Measurements from ENCODE around the gene ABLIM1. TPM values are rescaled to one million over a fixed set of nuclear protein-coding genes. Genes with fewer than 3 reads are reported as not detected.
A peak's percentile ranks its signal among the peaks of the same experiment; 100 is the strongest.

ABLIM1 gene
- total and polyA plus RNA-seq, 3 donors from 2014 or later: 90.0 to 137 (median 128) TPM

DNA sequence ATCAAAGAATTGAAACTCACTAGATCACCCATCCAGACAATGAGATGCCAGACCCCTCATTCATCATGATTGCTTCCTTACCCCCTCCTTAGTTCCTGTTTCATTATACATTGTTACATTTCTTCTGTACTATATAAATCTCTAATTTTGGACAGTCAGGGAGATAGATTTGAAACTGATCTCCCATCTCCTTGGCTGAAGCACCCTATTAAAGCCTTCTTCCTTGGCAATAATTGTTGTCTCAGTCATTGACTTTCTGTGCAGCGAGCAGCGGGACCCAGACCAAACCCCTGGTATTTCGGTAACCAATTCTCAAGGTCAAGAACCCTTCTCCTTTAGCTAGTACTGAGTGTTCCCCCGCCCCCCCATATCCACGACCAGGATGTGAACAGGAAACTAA lies 100.2 kb downstream of the ABLIM1 start:
- 78 to 90% methylated on average over 5 of the region's 5 CpGs for WGBS, 2 donors
- intact Hi-C loops (cut with DNase I; ENCODE audit: low total_unique reads): loop anchor here (10.0 kb wide), 1 partner anchor 147 kb away; no protein-coding TSS in a partner anchor

DNA sequence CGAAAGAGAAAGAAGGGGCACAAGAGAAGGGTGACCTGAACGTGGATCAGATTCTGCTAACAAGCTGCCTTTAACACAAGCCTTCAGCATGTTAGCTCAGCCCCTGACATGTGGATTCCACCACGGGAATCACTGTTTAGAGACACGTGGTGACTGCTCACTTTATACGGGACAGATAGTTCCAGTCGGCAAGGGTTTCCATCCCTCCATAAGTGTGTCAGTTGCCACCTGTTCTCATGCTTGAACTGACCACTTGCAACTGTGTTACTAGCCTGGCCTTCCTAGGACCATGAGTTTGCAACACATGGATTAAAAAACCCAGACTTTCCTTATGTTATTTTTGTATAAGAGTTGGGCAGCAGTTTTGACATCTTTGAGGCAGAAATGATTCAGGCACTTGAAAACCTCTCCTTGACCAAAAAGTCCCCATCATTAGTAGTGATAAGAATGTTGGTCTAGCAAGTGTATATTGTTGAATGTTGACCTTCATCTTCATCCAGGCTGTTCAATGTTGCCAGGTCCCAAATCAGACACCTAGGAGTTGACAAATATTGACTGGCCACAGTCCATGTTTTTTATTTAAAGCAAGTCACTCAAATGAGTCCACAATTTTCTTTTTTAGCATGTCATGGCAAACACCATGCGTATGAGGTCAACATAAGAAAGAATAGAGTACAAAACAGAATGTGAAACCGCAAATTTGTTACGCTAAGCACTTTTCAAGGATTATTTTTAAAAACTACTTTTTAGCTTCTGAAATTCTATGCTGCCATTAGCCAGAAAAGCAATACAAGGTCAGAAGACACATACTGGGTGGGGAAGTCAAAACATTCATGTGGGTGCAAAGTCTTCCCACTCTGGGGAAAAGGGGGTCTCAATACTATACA lies 101.6 kb downstream of the ABLIM1 start:
- Histone ChIP-seq H3K27me3 (no peaks in the 10 kb centered on the region), H3K36me3 (ENCODE audit: low read depth, missing control alignments) (no peaks in the 10 kb centered on the region), H3K4me3 (no peak overlapping the region), H3K27ac (peak overlapping the region in 1 of 2 donors; percentile 15), H3K9me3 (no peaks in the 10 kb centered on the region), H3K4me1 (peaks cover 14% of the 10 kb centered on the region)
- intact Hi-C loops (cut with DNase I; ENCODE audit: low total_unique reads): loop anchor here (10.0 kb wide), 1 partner anchor 148 kb away; no protein-coding TSS in a partner anchor
- TF ChIP-seq POLR2A (IDR thresholded peaks at IDR 0.05): no peak
- TF ChIP-seq, protein P1, sequence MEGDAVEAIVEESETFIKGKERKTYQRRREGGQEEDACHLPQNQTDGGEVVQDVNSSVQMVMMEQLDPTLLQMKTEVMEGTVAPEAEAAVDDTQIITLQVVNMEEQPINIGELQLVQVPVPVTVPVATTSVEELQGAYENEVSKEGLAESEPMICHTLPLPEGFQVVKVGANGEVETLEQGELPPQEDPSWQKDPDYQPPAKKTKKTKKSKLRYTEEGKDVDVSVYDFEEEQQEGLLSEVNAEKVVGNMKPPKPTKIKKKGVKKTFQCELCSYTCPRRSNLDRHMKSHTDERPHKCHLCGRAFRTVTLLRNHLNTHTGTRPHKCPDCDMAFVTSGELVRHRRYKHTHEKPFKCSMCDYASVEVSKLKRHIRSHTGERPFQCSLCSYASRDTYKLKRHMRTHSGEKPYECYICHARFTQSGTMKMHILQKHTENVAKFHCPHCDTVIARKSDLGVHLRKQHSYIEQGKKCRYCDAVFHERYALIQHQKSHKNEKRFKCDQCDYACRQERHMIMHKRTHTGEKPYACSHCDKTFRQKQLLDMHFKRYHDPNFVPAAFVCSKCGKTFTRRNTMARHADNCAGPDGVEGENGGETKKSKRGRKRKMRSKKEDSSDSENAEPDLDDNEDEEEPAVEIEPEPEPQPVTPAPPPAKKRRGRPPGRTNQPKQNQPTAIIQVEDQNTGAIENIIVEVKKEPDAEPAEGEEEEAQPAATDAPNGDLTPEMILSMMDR (IDR thresholded peaks at IDR 0.05): no peak
- DNase-seq: no peak
- WGBS, 2 donors: 64 to 77% methylated on average over 9 of the region's 9 CpGs

More for the DNA sequence above, 100.2 kb downstream of the ABLIM1 start:
- no peak overlapping the region for H3K27ac ChIP-seq
- DNase-seq: no peak
- TF ChIP-seq, protein P1 (IDR thresholded peaks at IDR 0.05): no peak
- TF ChIP-seq POLR2A (IDR thresholded peaks at IDR 0.05): no peak
- H3K27me3 ChIP-seq: no peaks in the 10 kb centered on the region
- H3K36me3 ChIP-seq (ENCODE audit: low read depth, missing control alignments): no peaks in the 10 kb centered on the region
- H3K9me3 ChIP-seq: no peaks in the 10 kb centered on the region
- H3K4me1 ChIP-seq: peaks cover under 1% of the 10 kb centered on the region
- no peak overlapping the region for H3K4me3 ChIP-seq

DNA sequence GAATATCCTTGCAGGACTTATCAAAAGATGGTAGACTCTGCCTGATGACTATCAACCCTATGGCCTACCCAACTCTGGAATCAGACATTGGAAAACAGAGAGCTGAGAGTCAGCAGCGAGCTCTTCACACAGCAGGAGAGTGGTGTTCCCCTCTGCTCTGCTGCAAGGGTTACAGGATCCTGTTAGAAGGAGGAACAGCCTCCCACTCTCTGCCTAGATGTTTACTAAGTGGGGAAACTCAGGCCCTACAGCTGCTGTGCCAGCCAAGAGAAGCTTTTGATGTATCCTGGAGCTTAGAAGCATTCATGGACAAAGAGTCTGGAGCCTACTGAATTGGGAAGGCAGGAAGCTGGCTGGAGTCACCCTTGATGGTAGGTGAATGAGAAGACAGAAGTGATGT lies 104.6 kb downstream of the ABLIM1 start:
- Histone ChIP-seq H3K4me1 (peaks cover 15% of the 10 kb centered on the region), H3K27ac (no peak overlapping the region), H3K4me3 (no peak overlapping the region), H3K27me3 (no peaks in the 10 kb centered on the region), H3K9me3 (no peaks in the 10 kb centered on the region), H3K36me3 (ENCODE audit: low read depth, missing control alignments) (no peaks in the 10 kb centered on the region)
- no peak for TF ChIP-seq POLR2A (IDR thresholded peaks at IDR 0.05)
- TF ChIP-seq, protein P1 (IDR thresholded peaks at IDR 0.05): no peak
- DNase-seq: no peak
- 100% methylated on average over 1 of the region's 1 CpG for WGBS, 2 donors
- intact Hi-C loops (cut with DNase I; ENCODE audit: low total_unique reads): loop anchor here (10.0 kb wide), 1 partner anchor 151 kb away; no protein-coding TSS in a partner anchor

DNA sequence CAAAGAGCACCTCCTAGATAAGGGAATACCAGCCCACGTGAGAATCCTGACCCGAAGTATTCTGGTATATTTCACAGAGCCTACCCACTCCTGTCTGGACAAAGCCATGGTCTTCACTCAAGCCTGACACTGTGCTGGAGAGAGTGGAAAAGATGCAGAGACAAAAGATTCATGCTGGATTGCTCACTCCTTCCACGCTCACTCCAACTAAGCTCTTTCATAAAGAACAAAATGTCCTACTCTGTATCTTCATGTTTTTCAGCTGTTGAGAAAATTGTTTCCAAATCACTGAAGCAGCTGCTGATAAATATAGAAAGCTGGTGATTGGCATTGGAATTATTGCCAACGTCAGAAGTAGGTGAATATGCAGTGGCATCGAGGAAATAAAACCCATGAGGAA lies 106.0 kb downstream of the ABLIM1 start:
- H3K27ac ChIP-seq: peak overlapping the region; percentile 41 to 81
- WGBS, 2 donors: 40 to 48% methylated on average over 5 of the region's 5 CpGs
- TF ChIP-seq, protein P1 (IDR thresholded peaks at IDR 0.05): no peak
- no peak for TF ChIP-seq POLR2A (IDR thresholded peaks at IDR 0.05)
- no peaks in the 10 kb centered on the region for H3K27me3 ChIP-seq
- intact Hi-C loops (cut with DNase I; ENCODE audit: low total_unique reads): loop anchor here (10.0 kb wide), 1 partner anchor 153 kb away; no protein-coding TSS in a partner anchor
- H3K4me3 ChIP-seq: no peak overlapping the region
- no peaks in the 10 kb centered on the region for H3K9me3 ChIP-seq
- no peak for DNase-seq
- no peaks in the 10 kb centered on the region for H3K36me3 ChIP-seq (ENCODE audit: low read depth, missing control alignments)
- H3K4me1 ChIP-seq: peaks cover 15% of the 10 kb centered on the region

Measured in testis (tissue), 3 donors.